Neural crest cell (in vitro differentiated cells): Measurements from ENCODE around the gene DSCAM. TPM values are rescaled to one million over a fixed set of nuclear protein-coding genes. Genes with fewer than 3 reads are reported as not detected.

Source experiments
- DNase-seq: peaks from one replicate; pipeline ENCODE4 v3.0.0; 2021; ENCODE audit warnings: low read depth, mixed read lengths, low spot score
- H3K27ac Mint-ChIP-seq: one replicate; pipeline ENCODE4 v1.8.0; 2021; ENCODE audit warnings: mild to moderate bottlenecking, mixed read lengths; ENCODE audit not compliant: unreplicated experiment
- H3K27me3 Mint-ChIP-seq: 2 replicates; pipeline ENCODE4 v1.8.0; 2021; ENCODE audit warnings: low read depth, mild to moderate bottlenecking, mixed read lengths
- H3K36me3 Mint-ChIP-seq: 2 replicates; pipeline ENCODE4 v1.8.0; 2021; ENCODE audit warnings: low read depth, mild to moderate bottlenecking, mixed read lengths
- H3K4me1 Mint-ChIP-seq: 2 replicates; pipeline ENCODE4 v1.8.0; 2021; ENCODE audit warnings: mixed read lengths
- H3K4me3 Mint-ChIP-seq: one replicate; pipeline ENCODE4 v1.8.0; 2021; ENCODE audit warnings: mild to moderate bottlenecking, mixed read lengths
- H3K9me3 Mint-ChIP-seq: 2 replicates; pipeline ENCODE4 v1.8.0; 2021; ENCODE audit warnings: mixed read lengths
- CTCF ChIP-seq: fragments of 200-600 bp; sonication (generic); conservative IDR thresholded peaks from 2 replicates; pipeline ENCODE4 v1.5.0; 2021; ENCODE audit warnings: antibody characterized with exemption, mild to moderate bottlenecking
- total RNA-seq: library from RNA; stranded (reverse); gene quantifications from 2 replicates; pipeline ENCODE4 v1.2.1, GENCODE V29; 2021

The DSCAM gene
- total RNA-seq, 1 donor from 2014 or later: 0.19 TPM

GRCh38 chr21:40021558-40022351 is 825.2 kb downstream of the DSCAM start:
- Mint-ChIP-seq H3K9me3 (no peaks in the 10 kb centered on the region), H3K4me1 (no peaks in the 10 kb centered on the region), H3K36me3 (no peaks in the 10 kb centered on the region), H3K27me3 (peaks cover 6% of the 10 kb centered on the region), H3K27ac (no peak overlapping the region), H3K4me3 (no peak overlapping the region)
- no peak for TF ChIP-seq CTCF
- DNase-seq: no peak

GRCh38 chr21:40020651-40021050 is 826.3 kb downstream of the DSCAM start:
- Mint-ChIP-seq H3K4me1 (no peaks in the 10 kb centered on the region), H3K27ac (no peak overlapping the region), H3K27me3 (peaks cover 6% of the 10 kb centered on the region), H3K4me3 (no peak overlapping the region), H3K36me3 (no peaks in the 10 kb centered on the region), H3K9me3 (no peaks in the 10 kb centered on the region)
- no peak for DNase-seq
- no peak for TF ChIP-seq CTCF

- Mint-ChIP-seq H3K4me1 (no peaks in the 10 kb centered on the region), H3K4me3 (no peak overlapping the region), H3K27ac (no peak overlapping the region), H3K36me3 (no peaks in the 10 kb centered on the region), H3K27me3 (peaks cover 6% of the 10 kb centered on the region), H3K9me3 (no peaks in the 10 kb centered on the region)
- DNase-seq: no peak
- no peak for TF ChIP-seq CTCF
These were observed 828.0 kb downstream of the DSCAM start for GRCh38 chr21:40018871-40019475.

- H3K27ac Mint-ChIP-seq: peak overlapping the region; percentile 44
- peaks cover 6% of the 10 kb centered on the region for H3K27me3 Mint-ChIP-seq
- H3K36me3 Mint-ChIP-seq: no peaks in the 10 kb centered on the region
- no peak for DNase-seq
- TF ChIP-seq CTCF: no peak
- H3K4me1 Mint-ChIP-seq: no peaks in the 10 kb centered on the region
- H3K4me3 Mint-ChIP-seq: no peak overlapping the region
- H3K9me3 Mint-ChIP-seq: no peaks in the 10 kb centered on the region
These were observed 830.3 kb downstream of the DSCAM start for GRCh38 chr21:40016667-40017066.

- peaks cover 6% of the 10 kb centered on the region for H3K27me3 Mint-ChIP-seq
- DNase-seq: no peak
- peak overlapping the region; percentile 44 for H3K27ac Mint-ChIP-seq
- no peaks in the 10 kb centered on the region for H3K9me3 Mint-ChIP-seq
- no peak overlapping the region for H3K4me3 Mint-ChIP-seq
- H3K4me1 Mint-ChIP-seq: no peaks in the 10 kb centered on the region
- no peak for TF ChIP-seq CTCF
- H3K36me3 Mint-ChIP-seq: no peaks in the 10 kb centered on the region
These were observed 830.7 kb downstream of the DSCAM start for GRCh38 chr21:40016234-40016633.
